ENCODE measurements around the gene PTTG2. TPM values are rescaled to one million over a fixed set of nuclear protein-coding genes. Genes with fewer than 3 reads are reported as not detected.
A peak's percentile ranks its signal among the peaks of the same experiment; 100 is the strongest.
"Not testable (repeated sequence)": the region's sequence is repeated elsewhere in the genome, so short reads cannot be mapped to it uniquely, and the experiment has no call there.

Gene PTTG2
- not detected for polyA plus RNA-seq (2013, experiment 1 of 2; ENCODE audit: insufficient read length)
- polyA plus RNA-seq (2013, experiment 2 of 2; ENCODE audit: insufficient read length): not detected

DNA sequence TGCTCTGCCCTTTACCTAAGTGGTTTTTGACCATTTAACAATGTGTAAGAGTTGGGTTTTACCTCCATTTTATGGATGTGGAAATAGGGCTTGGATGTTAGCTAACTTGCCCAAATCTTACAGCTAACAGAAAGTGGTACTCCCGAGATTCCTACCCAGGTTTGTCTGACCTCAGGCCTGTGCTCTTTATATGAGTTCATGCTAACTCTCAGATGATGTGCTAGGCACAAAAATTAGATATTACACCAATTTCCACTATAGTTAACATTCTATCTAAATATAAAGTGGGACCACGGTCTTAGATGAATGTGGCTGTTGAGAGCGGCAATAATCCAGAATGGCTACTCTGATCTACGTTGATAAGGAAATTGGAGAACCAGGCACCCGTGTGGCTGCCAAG lies at the start of gene PTTG2:
Gene PTTG2, plus strand, starts transcription at position 301 of the 400 bp plus-strand sequence. Its CDS starts 37 bp downstream, at position 338.
- DNase-seq: no peak

GRCh38 chr4:37914539-37914938 lies 45.7 kb upstream of the PTTG2 start:
- DNase-seq: no peak

DNA sequence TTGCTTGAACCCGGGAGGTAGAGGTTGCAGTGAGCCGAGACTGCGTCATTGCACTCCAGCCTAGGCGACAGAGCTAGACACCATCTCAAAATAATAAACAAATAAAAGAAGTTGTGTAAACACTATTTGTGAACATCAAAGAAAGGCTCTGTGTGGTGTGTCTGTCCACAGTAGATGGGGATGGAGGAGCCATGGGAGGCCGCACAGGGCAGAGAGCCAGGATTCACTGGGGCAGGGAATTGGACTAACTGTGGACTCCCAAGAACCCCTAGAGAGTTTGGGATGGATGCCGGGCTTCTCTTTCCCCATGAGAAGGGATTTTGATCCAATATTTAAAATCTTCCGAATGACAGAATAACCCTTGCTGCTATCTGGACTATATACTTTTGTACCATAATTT lies 42.8 kb upstream of the PTTG2 start:
- DNase-seq: no peak

DNA sequence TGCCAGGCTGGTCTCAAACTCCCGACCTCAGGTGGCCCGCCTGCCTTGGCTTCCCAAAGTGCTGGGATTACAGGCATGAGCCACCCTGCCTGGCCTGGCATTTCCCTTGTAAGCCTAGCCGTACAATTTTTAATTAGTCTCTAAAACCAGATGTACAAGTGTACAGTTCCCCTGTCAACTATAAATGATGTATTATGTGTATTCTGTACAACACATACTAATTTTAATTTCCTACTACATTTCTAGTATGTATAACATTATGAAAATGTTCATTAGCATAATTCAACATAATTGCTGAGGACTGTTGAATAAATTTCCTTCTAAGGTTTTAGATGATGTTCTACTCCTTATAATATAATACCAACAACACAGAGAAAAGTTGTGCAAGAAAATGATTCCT lies 41.5 kb upstream of the PTTG2 start:
- DNase-seq: no peak

- DNase-seq: peak; percentile 48
Measured at GRCh38 chr4:37922328-37922727, 37.9 kb upstream of the PTTG2 start.

DNA sequence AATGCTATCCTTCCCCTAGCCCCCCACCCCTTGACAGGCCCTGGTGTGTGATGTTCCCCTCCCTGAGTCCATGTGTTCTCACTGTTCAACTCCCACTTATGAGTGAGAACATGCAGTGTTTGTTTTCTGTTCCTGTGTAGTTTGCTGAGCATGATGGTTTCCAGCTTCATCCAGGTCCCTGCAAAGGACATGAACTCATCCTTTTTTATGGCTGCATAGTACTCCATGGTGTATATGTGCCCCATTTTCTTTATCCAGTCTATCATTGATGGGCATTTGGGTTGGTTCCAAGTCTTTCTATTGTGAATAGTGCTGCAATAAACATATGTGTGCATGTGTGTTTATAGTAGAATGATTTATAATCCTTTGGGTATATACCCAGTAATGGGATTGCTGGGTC lies 37.1 kb upstream of the PTTG2 start:
- DNase-seq: not testable (repeated sequence)

DNA sequence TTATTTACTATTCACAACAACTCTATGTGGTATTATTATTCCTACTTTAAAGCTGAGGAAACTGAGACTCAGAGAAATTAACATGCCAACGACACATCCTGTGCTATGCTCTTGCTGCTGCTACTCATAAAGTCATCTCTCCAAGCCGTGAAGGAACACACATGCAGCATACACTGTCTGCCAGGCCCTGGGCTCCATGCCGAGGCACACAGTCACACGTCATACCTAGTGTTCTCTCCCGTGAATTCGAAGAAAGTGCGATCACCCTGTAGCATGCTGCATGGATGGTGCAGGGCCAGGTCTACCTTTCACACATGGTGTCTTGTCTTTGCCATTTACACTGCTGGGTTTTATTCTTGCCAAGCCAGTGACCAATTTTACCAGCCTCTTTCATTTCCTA lies 35.3 kb upstream of the PTTG2 start:
- no peak for DNase-seq

- DNase-seq: no peak
Measured at GRCh38 chr4:37927434-37927833, 32.8 kb upstream of the PTTG2 start.

DNA sequence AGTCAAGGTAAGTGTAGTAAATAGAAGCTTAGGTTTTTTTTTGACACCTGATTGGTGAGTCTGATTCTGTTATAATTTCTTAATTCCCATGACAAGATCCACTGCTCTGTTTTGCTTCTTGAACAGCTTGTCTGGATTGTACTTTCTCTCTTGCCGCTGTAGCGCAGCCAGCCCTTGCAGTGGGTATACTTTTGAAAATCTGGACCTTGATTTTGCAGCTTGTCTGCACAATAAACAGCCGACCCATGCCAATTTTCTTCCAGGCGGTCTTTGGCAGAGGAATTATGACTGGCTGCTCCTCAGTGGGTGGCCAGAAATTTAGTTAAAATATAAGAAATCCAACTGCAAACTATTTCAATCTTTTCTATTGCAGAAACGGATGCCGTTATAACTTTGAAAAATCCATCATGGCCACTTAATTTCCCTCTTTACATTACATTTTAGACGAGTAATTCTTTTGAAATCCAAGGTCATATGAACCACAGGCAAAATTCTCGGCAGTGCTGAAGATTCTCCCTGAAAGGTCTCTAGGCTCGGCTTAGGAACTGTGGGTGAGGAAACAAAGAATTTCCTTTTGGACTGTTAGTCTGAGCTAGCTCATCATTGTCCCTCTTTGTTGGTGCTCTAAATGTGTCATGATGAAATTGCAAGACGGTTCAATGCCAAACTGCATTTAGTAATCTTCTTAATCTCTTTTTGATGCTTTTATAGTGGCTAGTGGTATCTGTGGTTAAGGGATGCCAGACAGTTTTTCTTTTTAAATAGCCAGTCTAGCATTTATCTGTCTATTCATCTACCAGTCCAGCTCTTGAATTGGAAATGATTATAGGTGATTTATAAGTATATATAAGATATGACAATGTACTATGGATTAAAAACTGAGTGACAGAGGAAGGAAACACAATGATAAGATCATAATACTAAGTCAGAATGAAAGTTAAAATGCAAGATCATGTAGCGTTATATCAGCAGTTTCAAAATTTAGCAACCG lies 31.5 kb upstream of the PTTG2 start:
- peak; percentile 35 for DNase-seq

GRCh38 chr4:37934096-37934495 lies 26.1 kb upstream of the PTTG2 start:
- no peak for DNase-seq

DNA sequence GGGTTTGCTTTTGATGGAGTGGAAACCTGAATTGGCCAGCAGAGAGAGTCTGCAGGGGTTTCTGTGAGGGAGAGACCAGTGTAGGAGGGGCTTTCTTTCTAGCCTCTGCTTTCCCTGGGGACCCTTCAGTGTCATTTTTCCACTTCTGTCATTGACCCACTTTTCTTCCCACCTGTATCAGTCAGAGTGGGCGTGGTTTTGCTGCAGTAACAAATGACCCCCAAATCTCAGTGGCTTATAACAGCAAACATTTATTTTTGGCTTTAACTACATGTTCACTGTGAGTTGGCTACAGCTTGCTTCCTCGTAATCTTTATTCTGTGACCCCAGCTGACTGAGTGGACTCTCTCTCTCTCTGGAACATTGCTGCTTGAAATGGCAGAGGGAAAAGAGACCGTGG lies 25.6 kb upstream of the PTTG2 start:
- no peak for DNase-seq

DNA sequence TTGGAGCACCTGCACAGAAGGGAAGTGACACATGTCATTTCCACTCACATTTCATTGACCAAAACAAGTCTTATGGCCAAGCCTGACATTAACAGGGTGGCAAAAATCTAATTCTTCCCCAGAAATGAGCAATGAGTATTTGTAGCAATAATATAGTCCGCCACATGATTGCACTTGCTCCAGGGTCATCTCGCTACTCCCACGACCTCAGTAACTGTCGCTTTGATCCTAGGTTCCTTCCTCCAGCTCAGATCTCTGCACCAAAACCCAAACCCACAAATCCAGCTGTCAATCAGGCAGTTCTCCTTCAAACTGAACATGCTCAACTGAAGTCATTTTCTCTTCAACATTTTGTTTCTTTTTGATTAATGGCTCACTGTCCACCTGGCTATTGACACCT lies 25.2 kb upstream of the PTTG2 start:
- no peak for DNase-seq

DNA sequence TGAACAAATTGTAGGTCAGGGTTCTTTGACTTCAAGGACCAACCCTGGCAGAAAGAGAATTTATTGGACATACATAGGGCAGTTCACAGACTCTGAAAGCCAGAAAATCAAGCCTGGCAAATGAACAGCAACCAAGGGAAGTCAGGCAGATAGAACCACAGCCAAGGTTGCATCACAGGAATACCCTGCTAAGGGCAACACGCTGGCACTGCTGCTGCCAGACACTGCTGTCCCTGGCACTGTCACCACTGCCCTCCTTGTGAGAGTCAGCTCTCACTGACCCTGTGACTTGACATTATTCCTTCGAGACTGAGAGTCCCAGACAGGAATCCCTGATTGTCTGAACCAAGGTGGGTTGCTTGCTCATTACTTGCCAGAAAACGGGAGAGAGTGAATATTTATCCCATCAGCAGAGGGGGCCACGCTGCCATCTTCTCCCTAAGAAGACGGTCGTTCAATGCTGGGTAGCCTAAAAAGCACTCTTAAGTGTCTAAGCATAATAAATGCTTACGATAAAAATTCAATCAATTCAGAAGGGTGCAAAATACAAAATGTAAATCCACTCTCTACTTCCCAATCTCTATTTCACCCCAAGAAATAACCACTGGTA lies 23.2 kb upstream of the PTTG2 start:
- DNase-seq: no peak

GRCh38 chr4:37938208-37938607 lies 22.0 kb upstream of the PTTG2 start:
- DNase-seq: no peak

GRCh38 chr4:37946503-37947179 lies 13.6 kb upstream of the PTTG2 start:
- no peak for DNase-seq

DNA sequence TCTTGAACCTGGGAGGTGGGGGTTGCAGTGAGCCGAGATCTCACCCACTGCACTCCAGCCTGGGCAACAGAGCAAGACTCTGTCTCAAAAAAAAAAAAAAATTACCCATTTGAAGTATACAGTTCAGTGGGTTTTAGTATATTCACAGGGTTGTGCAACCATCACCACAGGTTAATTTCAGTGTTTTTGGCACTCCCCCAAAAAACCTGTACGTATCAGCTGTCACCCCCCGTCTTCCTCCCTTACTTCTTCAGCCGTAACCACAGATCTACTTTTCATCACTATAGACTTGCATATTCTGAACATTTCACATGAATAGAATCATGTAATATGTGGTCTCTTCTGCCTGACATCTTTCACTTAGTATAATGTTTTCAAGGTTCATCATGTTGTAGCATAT lies 11.7 kb upstream of the PTTG2 start:
- DNase-seq: no peak

DNA sequence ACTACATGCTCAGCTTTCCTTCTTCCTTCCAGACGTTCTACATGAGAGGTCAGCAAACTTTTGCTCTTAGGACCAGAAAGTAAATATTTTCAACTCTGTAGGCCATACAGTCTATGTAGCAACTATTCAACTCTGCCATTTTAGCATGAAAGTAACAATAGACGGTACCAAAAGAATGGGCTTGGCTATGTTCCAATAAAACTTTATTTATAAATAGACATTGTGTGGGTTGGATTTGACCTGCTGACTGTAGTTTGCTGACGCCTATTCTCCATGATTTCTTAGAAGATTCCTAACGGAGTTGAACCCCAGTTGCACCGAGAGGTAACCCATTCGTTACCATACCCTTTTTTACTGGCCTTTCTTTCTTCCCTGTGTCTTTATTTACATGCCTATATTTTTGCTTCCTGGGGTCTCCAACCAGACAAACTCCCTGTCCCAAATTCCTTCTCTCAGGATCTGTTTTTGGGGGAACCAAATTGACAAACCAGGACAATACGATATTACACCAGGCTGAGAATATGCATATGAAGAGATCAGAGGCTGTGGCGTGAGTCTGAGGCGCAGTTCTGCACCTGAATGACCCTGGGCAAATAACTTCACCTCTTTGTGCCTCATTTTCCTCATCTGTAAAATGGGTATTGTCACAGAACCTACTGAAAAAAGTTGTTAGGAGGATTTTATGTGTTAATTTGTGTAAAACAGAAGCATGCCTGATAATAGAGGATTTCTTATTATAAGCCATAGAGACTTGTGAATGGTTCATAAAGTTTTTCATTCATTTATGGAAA lies 10.4 kb upstream of the PTTG2 start:
- DNase-seq: no peak

GRCh38 chr4:37951461-37952352 lies 8.5 kb upstream of the PTTG2 start:
- no peak for DNase-seq

DNA sequence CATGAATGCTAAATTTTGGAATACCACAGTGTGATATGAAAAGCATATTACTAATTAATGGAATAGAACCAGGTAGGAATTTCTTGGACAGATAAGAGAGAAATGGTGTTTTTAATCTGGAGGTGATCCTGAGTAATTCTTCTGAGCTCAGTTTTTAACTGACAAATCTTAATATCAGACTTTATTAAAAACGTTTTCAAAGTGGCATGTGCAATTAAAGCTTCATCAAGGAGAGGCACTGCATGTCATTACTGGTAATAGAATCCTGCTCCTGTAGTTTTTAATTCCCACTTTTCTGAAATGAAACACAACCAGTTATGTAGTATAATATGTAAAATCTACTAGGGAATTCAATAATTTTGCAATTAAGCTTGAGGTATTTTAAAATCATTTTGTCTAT lies 7.0 kb upstream of the PTTG2 start:
- DNase-seq: no peak

GRCh38 chr4:37953620-37954293 lies 6.4 kb upstream of the PTTG2 start:
- peak; percentile 25 for DNase-seq

DNA sequence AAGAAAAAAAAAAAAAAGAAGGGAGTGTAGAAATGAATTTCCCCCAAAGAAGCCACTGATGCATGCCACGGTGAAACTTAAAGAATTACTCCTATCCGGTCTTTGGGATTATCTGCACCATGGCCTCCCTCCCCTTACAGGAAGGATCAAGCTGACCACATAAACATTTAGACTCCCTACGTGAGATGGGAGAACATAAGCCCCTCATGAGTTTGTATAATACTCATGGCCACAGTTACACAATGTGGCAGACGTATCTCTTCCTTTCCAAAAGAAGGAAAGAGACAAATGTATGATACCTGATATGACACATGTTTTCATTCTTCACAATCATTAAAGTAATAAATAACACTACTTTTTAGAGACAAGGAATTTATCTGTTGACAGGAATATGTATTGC lies 3.3 kb upstream of the PTTG2 start:
- no peak for DNase-seq
